MCF 10A (cell line): Measurements from ENCODE around the gene SNRPD1. TPM values are rescaled to one million over a fixed set of nuclear protein-coding genes. Genes with fewer than 3 reads are reported as not detected.
"Not testable (repeated sequence)": the region's sequence is repeated elsewhere in the genome, so short reads cannot be mapped to it uniquely, and the experiment has no call there.

Experiments used
- BruUV-seq: library from RNA; stranded (reverse); fragments of 400-500 nt; replicated peaks from 2 replicates; lab custom pipeline; 2021; lab: Mats Ljungman, UMichigan
- CTCF ChIA-PET: fragments of 300-600 bp; sonication (Branson Sonifier 250); formaldehyde crosslinking; extraction: SDS; loops from one replicate; lab custom pipeline; 2021; ENCODE audit warnings: antibody characterized with exemption, inconsistent platforms; lab: Yijun Ruan, JAX
- POLR2A ChIA-PET: fragments of 300-600, 350-650 bp; sonication (Branson Sonifier 250); formaldehyde crosslinking; extraction: SDS; loops from one replicate; lab custom pipeline; 2020; ENCODE audit warnings: antibody characterized with exemption, inconsistent platforms; lab: Yijun Ruan, JAX
- DNase-seq: peaks from one replicate; pipeline ENCODE4 v3.0.0-alpha.2; 2018; ENCODE audit not compliant: unreplicated experiment
- H3K27ac Mint-ChIP-seq: one replicate; pipeline ENCODE4 v1.8.0; 2022; ENCODE audit warnings: mild to moderate bottlenecking, low read depth, mixed read lengths; ENCODE audit not compliant: unreplicated experiment
- H3K27me3 Mint-ChIP-seq: one replicate; pipeline ENCODE4 v1.8.0; 2022; ENCODE audit warnings: mixed read lengths; ENCODE audit not compliant: insufficient read depth, unreplicated experiment
- H3K36me3 Mint-ChIP-seq: one replicate; pipeline ENCODE4 v1.8.0; 2022; ENCODE audit warnings: mild to moderate bottlenecking, moderate library complexity, mixed read lengths; ENCODE audit not compliant: insufficient read depth, unreplicated experiment
- H3K4me1 Mint-ChIP-seq: one replicate; pipeline ENCODE4 v1.8.0; 2022; ENCODE audit warnings: mixed read lengths; ENCODE audit not compliant: insufficient read depth, unreplicated experiment
- H3K4me3 Mint-ChIP-seq: one replicate; pipeline ENCODE4 v1.8.0; 2022; ENCODE audit warnings: mild to moderate bottlenecking, moderate library complexity, mixed read lengths; ENCODE audit not compliant: unreplicated experiment
- H3K9me3 Mint-ChIP-seq: one replicate; pipeline ENCODE4 v1.8.0; 2022; ENCODE audit warnings: mixed read lengths; ENCODE audit not compliant: unreplicated experiment
- CTCF ChIP-seq: fragments of 200-600 bp; IDR thresholded peaks from one replicate; pipeline ENCODE4 v1.8.0; 2022; ENCODE audit warnings: antibody characterized with exemption, mild to moderate bottlenecking; ENCODE audit not compliant: unreplicated experiment
- intact Hi-C: fragments of 100-400 bp; cut with micrococcal nuclease; formaldehyde crosslinking; loops from 2 replicates; pipeline ENCODE4 v1.14.1; 2022
- total RNA-seq: library from RNA; stranded (reverse); gene quantifications from 2 replicates; pipeline ENCODE4 v1.2.3, GENCODE V29; 2022

SNRPD1 gene
- total RNA-seq, 1 experiment from 2014 or later, result 108 TPM

DNA sequence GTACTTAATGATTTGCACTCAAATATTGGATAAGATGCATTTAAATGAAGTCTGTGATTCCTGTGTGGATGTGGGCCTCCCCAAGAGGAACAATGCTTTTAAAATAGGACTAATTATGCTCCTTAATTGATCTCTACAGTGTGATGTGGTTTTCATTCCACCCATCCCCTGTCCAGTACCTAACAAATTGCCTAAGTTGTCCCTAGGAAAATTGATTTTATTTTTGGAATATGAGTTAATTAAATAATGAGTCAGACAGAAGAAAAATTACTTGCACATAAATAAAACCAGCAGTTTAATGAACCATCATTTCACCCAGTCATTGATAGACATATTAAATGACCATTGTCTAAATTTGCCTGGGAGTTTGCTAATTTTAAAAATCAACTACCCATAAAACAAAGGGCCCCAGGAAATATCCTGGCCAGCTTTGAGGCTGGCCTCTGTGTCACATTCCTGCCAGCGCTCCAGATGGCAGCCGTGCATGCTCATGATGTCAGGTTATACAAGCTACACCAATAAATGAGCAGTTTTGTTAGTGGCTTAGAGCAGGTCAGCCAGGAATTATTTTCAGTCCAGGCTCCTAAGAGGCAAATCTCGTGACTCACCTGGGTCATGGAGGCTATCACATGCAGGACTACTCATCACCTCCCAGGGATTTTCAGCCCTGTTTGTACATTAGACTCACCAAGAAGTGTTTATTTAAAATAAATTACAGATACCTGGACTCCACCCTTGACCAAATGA is 60.6 kb downstream of the SNRPD1 start:
- Mint-ChIP-seq H3K36me3 (no peaks in the 10 kb centered on the region), H3K4me3 (no peak overlapping the region)
- intact Hi-C loops, result no loop called here

DNA sequence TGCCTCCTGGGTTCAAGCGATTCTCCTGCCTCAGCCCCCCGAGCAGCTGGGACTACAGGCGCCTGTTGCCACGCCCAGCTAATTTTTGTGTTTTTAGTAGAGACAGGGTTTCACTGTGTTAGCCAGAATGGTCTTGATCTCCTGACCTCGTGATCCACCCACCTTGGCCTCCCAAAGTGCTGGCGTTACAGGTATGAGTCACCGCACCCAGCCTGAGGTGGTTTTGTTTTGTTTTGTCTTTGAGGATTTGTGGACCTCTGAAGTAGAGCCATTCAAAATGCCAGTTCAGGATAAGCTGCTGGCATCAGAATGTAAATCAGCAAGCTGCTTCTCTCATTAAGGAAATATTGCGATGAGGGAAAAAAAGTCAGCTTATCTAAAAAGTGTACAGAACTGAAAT is 63.2 kb downstream of the SNRPD1 start:
- H3K36me3 Mint-ChIP-seq, H3K9me3 Mint-ChIP-seq, H3K4me3 Mint-ChIP-seq, H3K4me1 Mint-ChIP-seq, H3K27me3 Mint-ChIP-seq, BruUV-seq, intact Hi-C loops: not testable (repeated sequence)
- POLR2A ChIA-PET, result interaction anchor here (0.9 to 4.6 kb wide), 3 partner anchors 29 to 67 kb away, joined by 6 to 25 read pairs (median 7); partner anchors contain the start of genes ABHD3 and SNRPD1
- CTCF ChIA-PET, result interaction anchor here (0.6 to 1.1 kb wide), 4 partner anchors 10 to 42 kb away, joined by 3 to 4 read pairs (median 4); no protein-coding TSS in a partner anchor
- H3K27ac Mint-ChIP-seq, result peak overlapping the region; percentile 51
- DNase-seq, result peak; percentile 79

More for the DNA sequence above, 60.6 kb downstream of the SNRPD1 start:
- no peaks in the 10 kb centered on the region for H3K4me1 Mint-ChIP-seq
- DNase-seq, result peak; percentile 59
- no peaks in the 10 kb centered on the region for H3K9me3 Mint-ChIP-seq
- POLR2A ChIA-PET, result interaction anchor here (0.8 to 4.6 kb wide), 6 partner anchors 9 to 72 kb away, joined by 3 to 25 read pairs (median 4); partner anchors contain the start of genes ABHD3, ESCO1 and MIB1
- BruUV-seq, result no TSS peak
- CTCF ChIA-PET, result interaction anchor here (1.6 kb wide), 1 partner anchor 10 kb away, joined by 4 read pairs; no protein-coding TSS in a partner anchor
- no peaks in the 10 kb centered on the region for H3K27me3 Mint-ChIP-seq
- peak overlapping the region; percentile 27 for H3K27ac Mint-ChIP-seq
- no peak for TF ChIP-seq CTCF

- DNase-seq, result no peak
- H3K27me3 Mint-ChIP-seq, result no peaks in the 10 kb centered on the region
- H3K27ac Mint-ChIP-seq, result no peak overlapping the region
- POLR2A ChIA-PET, result interaction anchor here (0.9 to 1.7 kb wide), 3 partner anchors 10 to 25 kb away, joined by 3 to 7 read pairs (median 3); partner anchors contain the start of gene ABHD3
- intact Hi-C loops, result no loop called here
- H3K36me3 Mint-ChIP-seq, result no peaks in the 10 kb centered on the region
- no peak overlapping the region for H3K4me3 Mint-ChIP-seq
- BruUV-seq, result no TSS peak
- no peak for TF ChIP-seq CTCF
- CTCF ChIA-PET, result interaction anchor here (0.6 kb wide), 1 partner anchor 42 kb away, joined by 6 read pairs; no protein-coding TSS in a partner anchor
- no peaks in the 10 kb centered on the region for H3K9me3 Mint-ChIP-seq
- H3K4me1 Mint-ChIP-seq, result no peaks in the 10 kb centered on the region
Measured at GRCh38 chr18:21678859-21679258, 66.7 kb downstream of the SNRPD1 start.

GRCh38 chr18:21680161-21680560 is 68.0 kb downstream of the SNRPD1 start:
- Mint-ChIP-seq H3K9me3 (no peaks in the 10 kb centered on the region), H3K27me3 (no peaks in the 10 kb centered on the region), H3K36me3 (no peaks in the 10 kb centered on the region), H3K4me3 (no peak overlapping the region), H3K27ac (no peak overlapping the region), H3K4me1 (no peaks in the 10 kb centered on the region)
- ChIA-PET CTCF (interaction anchor here (0.6 to 0.7 kb wide), 3 partner anchors 15 to 65 kb away, joined by 3 to 5 read pairs (median 3); no protein-coding TSS in a partner anchor), POLR2A (interaction anchor here (1.7 kb wide), 1 partner anchor 24 kb away, joined by 7 read pairs; the partner anchor contains the start of gene ABHD3)
- no peak for TF ChIP-seq CTCF
- DNase-seq, result no peak
- no TSS peak for BruUV-seq
- intact Hi-C loops, result no loop called here
